Measurements from ENCODE around the gene CPOX.

Gene CPOX

GRCh38 chr3:98534734-98535133, 58.7 kb downstream of the CPOX start:
- no peak for DNase-seq (ENCODE audit: low read depth)

- no peak for DNase-seq (ENCODE audit: low read depth)
Measured at GRCh38 chr3:98534168-98534567, 59.2 kb downstream of the CPOX start.

- no peak for DNase-seq (ENCODE audit: low read depth)
Measured at GRCh38 chr3:98532709-98533571, 60.5 kb downstream of the CPOX start.

GRCh38 chr3:98532275-98532637, 61.2 kb downstream of the CPOX start:
- DNase-seq (ENCODE audit: low read depth), result no peak

GRCh38 chr3:98531622-98532274, 61.7 kb downstream of the CPOX start, which contains the start of gene GPR15:
Gene GPR15, plus strand, starts transcription at chr3:98531978. Its CDS starts 56 bp downstream, at chr3:98532034.
- DNase-seq (ENCODE audit: low read depth), result no peak

- no peak for DNase-seq (ENCODE audit: low read depth)
Measured at GRCh38 chr3:98530676-98531075, 62.7 kb downstream of the CPOX start.

GRCh38 chr3:98529856-98530459, 63.5 kb downstream of the CPOX start:
- no peak for DNase-seq (ENCODE audit: low read depth)
